HEK293T (cell line): Measurements from ENCODE around the gene AP2A2.

Experiments
- ELF4 ChIP-seq: fragments of 450-650 bp; IDR thresholded peaks from 2 replicates; pipeline ENCODE4 v1.6.1; 2017; ENCODE audit warnings: antibody characterized with exemption
- FOXK2 ChIP-seq: fragments of 450-650 bp; IDR thresholded peaks from 2 replicates; pipeline ENCODE4 v1.6.1; 2016; ENCODE audit warnings: mild to moderate bottlenecking
- FOXM1 ChIP-seq: fragments of 450-650 bp; IDR thresholded peaks from 2 replicates; pipeline ENCODE4 v1.6.1; 2017; ENCODE audit warnings: mild to moderate bottlenecking, borderline replicate concordance
- HDGF ChIP-seq: fragments of 450-650 bp; IDR thresholded peaks from 2 replicates; pipeline ENCODE4 v1.6.1; 2017; ENCODE audit warnings: antibody characterized with exemption, borderline replicate concordance
- L3MBTL2 ChIP-seq: fragments of 450-650 bp; conservative IDR thresholded peaks from 2 replicates; pipeline ENCODE4 v1.6.1; 2016; ENCODE audit warnings: mild to moderate bottlenecking
- NFRKB ChIP-seq: fragments of 450-650 bp; IDR thresholded peaks from 2 replicates; pipeline ENCODE4 v1.6.1; 2016; ENCODE audit warnings: mild to moderate bottlenecking, moderate library complexity
- TARDBP ChIP-seq: fragments of 450-650 bp; IDR thresholded peaks from 2 replicates; pipeline ENCODE4 v1.6.1; 2016

DNA sequence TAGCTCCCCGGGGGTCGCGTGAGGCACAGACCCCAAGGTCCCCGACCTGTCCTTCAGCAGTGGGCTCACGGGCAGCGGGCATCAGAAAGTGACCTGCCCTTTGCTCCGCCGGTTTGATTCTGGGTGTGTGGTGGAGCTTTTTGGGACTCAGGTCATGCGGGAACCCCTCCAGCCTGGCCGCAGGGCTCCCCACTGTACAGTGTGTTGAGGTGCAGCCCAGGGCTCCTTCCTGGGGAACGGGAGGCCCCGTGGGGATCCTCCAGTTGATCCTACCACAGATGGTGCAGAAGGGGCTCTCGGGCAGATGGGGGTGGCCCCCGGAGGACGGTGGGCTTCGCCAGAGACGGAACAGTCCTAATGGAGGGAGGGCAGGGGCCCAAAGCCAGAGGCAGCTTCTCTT lies 86.6 kb downstream of the AP2A2 start:
- TF ChIP-seq HDGF = no peak
- TF ChIP-seq FOXM1 = no peak
- TF ChIP-seq TARDBP = no peak
- TF ChIP-seq NFRKB = no peak
- no peak for TF ChIP-seq FOXK2
- no peak for TF ChIP-seq ELF4
- no peak for TF ChIP-seq L3MBTL2
